H1 (cell line): ENCODE measurements around the gene INPP5E. TPM values are rescaled to one million over a fixed set of nuclear protein-coding genes. Genes with fewer than 3 reads are reported as not detected.

Experiments
- CTCF ChIA-PET: fragments of 300-600 bp; sonication (Branson Sonifier 250); formaldehyde crosslinking; loops from one replicate; lab custom pipeline; 2021; ENCODE audit not compliant: partially characterized antibody; lab: Charles Lee
- POLR2A ChIA-PET: fragments of 300-600 bp; sonication (Branson Sonifier 250); formaldehyde crosslinking; loops from one replicate; lab custom pipeline; 2021; ENCODE audit warnings: inconsistent platforms; ENCODE audit not compliant: partially characterized antibody; lab: Charles Lee
- DNase-seq, 2 experiments: peaks; one replicate each; pipeline versions ENCODE4 v3.0.0 to v3.0.0-alpha.2; 2010 to 2022; ENCODE audit warnings: low spot score in 2 of 2, low read depth in 1 of 2, mixed read lengths in 1 of 2
- FAIRE-seq: peaks from 2 replicates; lab custom pipeline; 2011; peaks lifted over from hg19 to GRCh38; lab: Jason Lieb, UNC
- H2AFZ ChIP-seq: 2 replicates; pipeline ENCODE4 v1.8.1; 2012; ENCODE audit warnings: low read length, inconsistent platforms
- H2AK5ac ChIP-seq: 2 replicates; pipeline ENCODE4 v1.6.1; 2013; ENCODE audit warnings: low read depth, low read length
- H2BK120ac ChIP-seq: replicated peaks from 2 replicates; pipeline ENCODE3; 2013; ENCODE audit warnings: low read depth, low read length, inconsistent platforms
- H2BK12ac ChIP-seq: 2 replicates; pipeline ENCODE4 v1.6.1; 2013; ENCODE audit warnings: low read depth, low read length
- H2BK15ac ChIP-seq: 2 replicates; pipeline ENCODE4 v1.6.1; 2013; ENCODE audit warnings: low read length
- H2BK20ac ChIP-seq: 2 replicates; pipeline ENCODE4 v1.6.1; 2013; ENCODE audit warnings: low read length
- H2BK5ac ChIP-seq: 2 replicates; pipeline ENCODE4 v1.6.1; 2013; ENCODE audit warnings: low read depth, low read length
- H3K14ac ChIP-seq: 2 replicates; pipeline ENCODE4 v1.6.1; 2013; ENCODE audit warnings: inconsistent platforms; ENCODE audit not compliant: insufficient read length
- H3K18ac ChIP-seq: 2 replicates; pipeline ENCODE4 v1.6.1; 2013; ENCODE audit warnings: low read length; ENCODE audit errors: extremely low read depth
- H3K23ac ChIP-seq: 2 replicates; pipeline ENCODE4 v1.6.1; 2013; ENCODE audit warnings: inconsistent platforms; ENCODE audit not compliant: insufficient read length
- H3K23me2 ChIP-seq: 2 replicates; pipeline ENCODE4 v1.6.1; 2013; ENCODE audit warnings: low read depth, low read length
- H3K27ac ChIP-seq: 2 replicates; pipeline ENCODE4 v1.6.1; 2011; ENCODE audit warnings: low read depth, low read length, inconsistent platforms
- H3K27me3 ChIP-seq, 4 experiments: replicated peaks in 1 of 4; 1 replicate in 1 of 4; 2 replicates in 3 of 4; pipeline versions ENCODE4 v1.6.1 to v1.8.1; 2011 to 2013; ENCODE audit warnings: low read length in 3 of 4, mild to moderate bottlenecking in 3 of 4, inconsistent platforms in 2 of 4, mixed read lengths in 2 of 4, moderate library complexity in 1 of 4; ENCODE audit not compliant: control insufficient read depth in 3 of 4, insufficient read depth in 3 of 4; ENCODE audit errors: extremely low read depth in 1 of 4
- H3K36me3 ChIP-seq, 4 experiments: 2 replicates each; pipeline versions ENCODE4 v1.6.1 to v1.8.1; 2011 to 2013; ENCODE audit warnings: mild to moderate bottlenecking in 4 of 4, low read length in 3 of 4, moderate library complexity in 2 of 4, control low read depth in 1 of 4, inconsistent platforms in 1 of 4; ENCODE audit not compliant: insufficient read depth in 4 of 4, control insufficient read depth in 2 of 4
- H3K4ac ChIP-seq: replicated peaks from 2 replicates; pipeline ENCODE3; 2013; ENCODE audit warnings: low read length, low read depth, mixed read lengths, inconsistent platforms; ENCODE audit not compliant: insufficient read length
- H3K4me1 ChIP-seq, 4 experiments: replicated peaks in 1 of 4; 1 replicate in 1 of 4; 2 replicates in 3 of 4; pipeline versions ENCODE4 v1.6.1 to v1.8.1; 2011 to 2013; ENCODE audit warnings: low read length in 3 of 4, inconsistent platforms in 2 of 4, mixed read lengths in 1 of 4; ENCODE audit not compliant: insufficient read depth in 4 of 4, control insufficient read depth in 3 of 4
- H3K4me2 ChIP-seq, 2 experiments: 2 replicates each; pipeline versions ENCODE4 v1.6.1 to v1.8.1; 2011 to 2013; ENCODE audit warnings: low read depth in 2 of 2, low read length in 2 of 2, control low read depth in 1 of 2, inconsistent platforms in 1 of 2, mild to moderate bottlenecking in 1 of 2; ENCODE audit not compliant: insufficient read depth in 1 of 2
- H3K4me3 ChIP-seq, 4 experiments: fragments of 200-600, 300-600 bp in 1 of 4; sonication (generic), shearing (Covaris generic), sonication (Bioruptor Twin) in 1 of 4; 2 replicates each; pipeline versions ENCODE4 v1.5.1 to v1.8.1; 2011 to 2016; ENCODE audit warnings: low read length in 4 of 4, low read depth in 3 of 4, control low read depth in 2 of 4, inconsistent platforms in 2 of 4, mild to moderate bottlenecking in 2 of 4, mixed read lengths in 1 of 4, moderate library complexity in 1 of 4; ENCODE audit not compliant: insufficient read depth in 2 of 4; ENCODE audit errors: extremely low read depth in 1 of 4
- H3K56ac ChIP-seq: replicated peaks from 2 replicates; pipeline ENCODE3; 2013; ENCODE audit warnings: low read depth, mild to moderate bottlenecking, mixed read lengths, low read length, inconsistent platforms; ENCODE audit not compliant: insufficient read length
- H3K79me1 ChIP-seq: 2 replicates; pipeline ENCODE4 v1.6.1; 2013; ENCODE audit warnings: low read depth, low read length, control low read depth
- H3K79me2 ChIP-seq, 2 experiments: 2 replicates each; pipeline versions ENCODE4 v1.6.1 to v1.8.1; 2012 to 2013; ENCODE audit warnings: low read length in 2 of 2, mild to moderate bottlenecking in 2 of 2, inconsistent platforms in 1 of 2; ENCODE audit not compliant: insufficient read depth in 2 of 2, control insufficient read depth in 1 of 2
- H3K9ac ChIP-seq, 4 experiments: replicated peaks in 1 of 4; 1 replicate in 1 of 4; 2 replicates in 3 of 4; pipeline versions ENCODE4 v1.6.1 to v1.8.1; 2011 to 2013; ENCODE audit warnings: low read depth in 3 of 4, low read length in 3 of 4, control low read depth in 2 of 4, mild to moderate bottlenecking in 2 of 4, moderate library complexity in 2 of 4, inconsistent platforms in 1 of 4; ENCODE audit errors: extremely low read depth in 1 of 4
- H3K9me3 ChIP-seq, 2 experiments: 2 replicates each; pipeline versions ENCODE4 v1.6.1 to v1.8.1; 2012 to 2013; ENCODE audit warnings: mild to moderate bottlenecking in 2 of 2, moderate library complexity in 2 of 2, control low read depth in 1 of 2, inconsistent platforms in 1 of 2, low read depth in 1 of 2, low read length in 1 of 2, mixed read lengths in 1 of 2; ENCODE audit not compliant: insufficient read depth in 2 of 2
- H4K20me1 ChIP-seq, 2 experiments: replicated peaks in 1 of 2; 2 replicates each; pipeline versions ENCODE3 to v1.8.1; 2011 to 2013; ENCODE audit warnings: inconsistent platforms in 2 of 2, low read length in 2 of 2, mild to moderate bottlenecking in 1 of 2; ENCODE audit not compliant: insufficient read depth in 2 of 2, control insufficient read depth in 1 of 2
- H4K5ac ChIP-seq: 2 replicates; pipeline ENCODE4 v1.6.1; 2013; ENCODE audit warnings: low read length, low read depth, mixed read lengths, inconsistent platforms; ENCODE audit not compliant: insufficient read length
- H4K8ac ChIP-seq: 2 replicates; pipeline ENCODE4 v1.8.0; 2013; ENCODE audit warnings: mild to moderate bottlenecking, moderate library complexity, low read length, inconsistent platforms; ENCODE audit not compliant: insufficient read depth; ENCODE audit errors: extremely low read depth
- H4K91ac ChIP-seq: replicated peaks from 2 replicates; pipeline ENCODE3; 2013; ENCODE audit warnings: low read length, mixed read lengths, inconsistent platforms; ENCODE audit not compliant: insufficient read length
- WGBS, 2 experiments: shearing (Covaris generic) in 1 of 2; methylation state at CpG; one replicate each; pipeline versions ENCODE4 v1.1.6 to v1.1.7; 2013 to 2015; ENCODE audit warnings: low lambda C conversion rate in 2 of 2, mixed read lengths in 2 of 2, inconsistent platforms in 1 of 2, low coverage in 1 of 2, missing lambda C conversion rate in 1 of 2; ENCODE audit not compliant: insufficient replicate concordance in 2 of 2, insufficient coverage in 1 of 2, insufficient read length in 1 of 2; ENCODE audit errors: extremely low coverage in 1 of 2, missing lambda C conversion rate in 1 of 2; 5-methylcytosine and 5-hydroxymethylcytosine counted together
- polyA plus RNA-seq, 7 experiments: library from polyadenylated mRNA; depleted of rRNA in 3 of 7; stranded (reverse) in 5 of 7; unstranded in 2 of 7; fragments of >200 nt in 5 of 7; fragments of 200-250 nt in 2 of 7; gene quantifications; 1 replicate in 5 of 7; 2 replicates in 1 of 7; 4 replicates in 1 of 7; pipeline versions ENCODE4 v1.2.1 to v1.2.3, GENCODE V29; 2011 to 2013; ENCODE audit warnings: missing spikeins in 2 of 7, mixed read lengths in 2 of 7
- total RNA-seq: library from RNA; stranded (reverse); fragmentation: NEBNext Ultra II Directional; extraction: Animal tissue kit (Norgen Biotek cat#: 25700); gene quantifications from 2 replicates; pipeline ENCODE4 v1.2.1, GENCODE V29; 2021

INPP5E gene
- total and polyA plus RNA-seq, 2 of the 8 experiments (the other 6 are each of a cell fraction or from before 2014, with no cell fraction given), result 8.7 to 11.3 TPM

DNA sequence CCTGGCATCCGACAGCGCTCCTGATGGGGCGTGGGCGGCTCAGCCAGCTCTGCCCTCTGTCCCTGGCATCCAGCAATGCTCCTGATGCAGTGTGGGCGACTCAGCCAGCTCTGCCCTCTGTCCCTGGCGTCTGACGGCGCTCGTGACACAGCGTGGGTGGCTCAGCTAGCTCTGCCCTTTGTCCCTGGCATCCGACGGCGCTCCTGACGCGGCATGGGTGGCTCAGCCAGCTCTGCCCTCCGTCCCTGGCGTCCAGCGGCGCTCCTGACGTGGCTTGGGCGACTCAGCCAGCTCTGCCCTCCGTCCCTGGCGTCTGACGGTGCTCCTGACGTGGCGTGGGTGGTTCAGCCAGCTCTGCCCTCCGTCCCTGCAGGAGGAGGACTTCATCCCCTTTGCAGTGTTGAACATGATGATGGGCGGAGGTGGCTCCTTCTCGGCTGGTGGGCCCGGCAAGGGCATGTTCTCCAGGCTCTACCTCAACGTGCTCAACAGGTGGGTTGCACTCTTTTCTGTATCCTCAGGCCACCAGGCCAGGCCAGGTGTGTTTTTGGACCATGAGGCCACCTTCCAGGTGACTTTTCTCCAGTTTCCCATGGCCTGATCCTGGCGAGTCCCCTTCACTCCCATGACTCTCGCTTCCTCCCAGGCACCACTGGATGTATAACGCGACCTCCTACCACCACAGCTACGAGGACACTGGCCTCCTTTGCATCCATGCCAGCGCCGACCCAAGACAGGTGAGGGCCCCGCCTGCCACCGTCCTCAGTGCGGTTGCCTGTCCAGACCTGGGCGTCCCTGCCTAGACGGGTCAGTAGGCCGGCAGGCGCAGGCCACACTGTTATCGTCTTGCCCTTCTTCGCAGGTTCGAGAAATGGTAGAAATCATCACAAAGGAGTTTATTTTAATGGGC is 21.2 kb downstream of the INPP5E start:
- H3K18ac ChIP-seq, result no peak overlapping the region
- H3K23me2 ChIP-seq, result no peaks in the 10 kb centered on the region
- no peak overlapping the region for H4K5ac ChIP-seq
- H2BK12ac ChIP-seq, result no peak overlapping the region
- H3K14ac ChIP-seq, result no peak overlapping the region
- CTCF ChIA-PET, result interaction anchor here (0.8 kb wide), 1 partner anchor 12 kb away, joined by 3 read pairs; no protein-coding TSS in a partner anchor
- H4K91ac ChIP-seq, result no peak overlapping the region
- FAIRE-seq, result no peak
- H2BK20ac ChIP-seq, result no peak overlapping the region
- no peak overlapping the region for H2AK5ac ChIP-seq
- no peaks in the 10 kb centered on the region for H3K9me3 ChIP-seq
- 94% methylated on average over 48 of the region's 48 CpGs; no CpG with 5 or more reads in 1 of the 2 experiments for WGBS, 2 experiments
- H3K23ac ChIP-seq, result no peak overlapping the region
- H3K27me3 ChIP-seq, result no peaks in the 10 kb centered on the region
- H3K9ac ChIP-seq, result no peak overlapping the region
- POLR2A ChIA-PET, result interaction anchor here (0.7 to 4.4 kb wide), 6 partner anchors 9 to 37 kb away, joined by 3 to 25 read pairs (median 4); no protein-coding TSS in a partner anchor
- H3K56ac ChIP-seq, result no peak overlapping the region
- H3K27ac ChIP-seq, result no peak overlapping the region
- DNase-seq, result no peak
- no peak overlapping the region for H3K4ac ChIP-seq
- H2BK120ac ChIP-seq, result no peak overlapping the region
- H4K8ac ChIP-seq, result no peak overlapping the region; the same call in 1 of the 2 replicates
- H3K36me3 ChIP-seq, result peaks cover 38 to 68% (median 55%) of the 10 kb centered on the region in 4 experiments
- H3K4me1 ChIP-seq, result no peaks in the 10 kb centered on the region
- no peak overlapping the region for H2BK5ac ChIP-seq
- peaks cover 14 to 17% of the 10 kb centered on the region in 2 experiments for H4K20me1 ChIP-seq
- peaks cover 2% of the 10 kb centered on the region; the same call in 1 of the 2 replicates for H3K79me1 ChIP-seq
- no peak overlapping the region for H2BK15ac ChIP-seq
- no peak overlapping the region for H3K4me2 ChIP-seq
- peaks cover 0 to 5% of the 10 kb centered on the region in 2 experiments; a peak in 2 of 4 replicates for H3K79me2 ChIP-seq
- H3K4me3 ChIP-seq, result no peak overlapping the region
- no peak overlapping the region for H2AFZ ChIP-seq
